H7 (cell line): ENCODE results near the gene SPEM3. TPM values are rescaled to one million over a fixed set of nuclear protein-coding genes. Genes with fewer than 3 reads are reported as not detected.

Experiments
- DNase-seq: peaks from one replicate; pipeline ENCODE4 v3.0.0; 2012
- H3K27me3 ChIP-seq: 2 replicates; pipeline ENCODE4 v1.6.0; 2011; ENCODE audit warnings: mild to moderate bottlenecking, low read length; ENCODE audit not compliant: control insufficient read depth, insufficient read depth
- H3K36me3 ChIP-seq: replicated peaks from 2 replicates; pipeline ENCODE4 v1.5.1; 2011; ENCODE audit warnings: low read length; ENCODE audit not compliant: control insufficient read depth, insufficient read depth
- H3K4me3 ChIP-seq: 2 replicates; pipeline ENCODE4 v1.5.1; 2011; ENCODE audit warnings: low read depth, mild to moderate bottlenecking, control low read depth, low read length, moderate library complexity; ENCODE audit not compliant: insufficient read depth
- total RNA-seq: library from RNA; depleted of rRNA; stranded (reverse); fragments of >200 nt; shearing (Covaris generic); gene quantifications from 2 replicates; pipeline ENCODE4 v1.2.3, GENCODE V29; 2014

Gene SPEM3
- total RNA-seq, 1 experiment from 2014 or later, result not detected

GRCh38 chr17:7425316-7425715 lies 3.3 kb upstream of the SPEM3 start, which contains the start of gene SPEM2:
TSS of gene SPEM2 (plus strand) at chr17:7425616. CDS start at chr17:7425689, 73 bp downstream.
- H3K36me3 ChIP-seq, result no peaks in the 10 kb centered on the region
- DNase-seq, result no peak
- no peaks in the 10 kb centered on the region for H3K27me3 ChIP-seq
- H3K4me3 ChIP-seq, result no peak within 1 kb of the TSS

- DNase-seq, result peak; percentile 63
- H3K4me3 ChIP-seq, result no peak overlapping the region
- no peaks in the 10 kb centered on the region for H3K27me3 ChIP-seq
- no peaks in the 10 kb centered on the region for H3K36me3 ChIP-seq
Observed at GRCh38 chr17:7425756-7426155, 2.9 kb upstream of the SPEM3 start.

GRCh38 chr17:7426203-7426863 lies 2.3 kb upstream of the SPEM3 start:
- DNase-seq, result no peak
- no peaks in the 10 kb centered on the region for H3K27me3 ChIP-seq
- no peaks in the 10 kb centered on the region for H3K36me3 ChIP-seq
- H3K4me3 ChIP-seq, result no peak overlapping the region

GRCh38 chr17:7426896-7427489 lies 1.7 kb upstream of the SPEM3 start:
- Histone ChIP-seq H3K4me3 (no peak overlapping the region), H3K27me3 (no peaks in the 10 kb centered on the region), H3K36me3 (no peaks in the 10 kb centered on the region)
- peak; percentile 62 for DNase-seq

- DNase-seq, result peak; percentile 60
- Histone ChIP-seq H3K36me3 (no peaks in the 10 kb centered on the region), H3K4me3 (no peak overlapping the region), H3K27me3 (no peaks in the 10 kb centered on the region)
Observed at GRCh38 chr17:7427549-7427948, 1.1 kb upstream of the SPEM3 start.

GRCh38 chr17:7429722-7430121 lies 1.1 kb downstream of the SPEM3 start:
- Histone ChIP-seq H3K4me3 (no peak overlapping the region), H3K27me3 (no peaks in the 10 kb centered on the region), H3K36me3 (no peaks in the 10 kb centered on the region)
- peak; percentile 50 for DNase-seq

- no peak for DNase-seq
- H3K27me3 ChIP-seq, result peaks cover 2% of the 10 kb centered on the region; the same call in 1 of the 2 replicates
- no peaks in the 10 kb centered on the region for H3K36me3 ChIP-seq
- H3K4me3 ChIP-seq, result no peak overlapping the region
Observed at GRCh38 chr17:7431231-7431630, 2.6 kb downstream of the SPEM3 start.

GRCh38 chr17:7432296-7432695 lies 3.6 kb downstream of the SPEM3 start:
- no peak for DNase-seq
- no peak overlapping the region for H3K4me3 ChIP-seq

GRCh38 chr17:7435676-7436555 lies 7.3 kb downstream of the SPEM3 start:
- H3K36me3 ChIP-seq, result no peaks in the 10 kb centered on the region
- peak; percentile 90 for DNase-seq
- peaks cover 38% of the 10 kb centered on the region for H3K27me3 ChIP-seq
- H3K4me3 ChIP-seq, result peak overlapping the region; percentile 74

More at GRCh38 chr17:7432296-7432695, 3.6 kb downstream of the SPEM3 start:
- no peaks in the 10 kb centered on the region for H3K36me3 ChIP-seq
- H3K27me3 ChIP-seq, result peaks cover 12% of the 10 kb centered on the region; the same call in 1 of the 2 replicates

- Histone ChIP-seq H3K4me3 (peak overlapping the region; percentile 74), H3K36me3 (no peaks in the 10 kb centered on the region), H3K27me3 (peaks cover 40% of the 10 kb centered on the region)
- DNase-seq, result peak; percentile 95
Observed at GRCh38 chr17:7436556-7437368, 8.1 kb downstream of the SPEM3 start.

- Histone ChIP-seq H3K36me3 (no peaks in the 10 kb centered on the region), H3K27me3 (peaks cover 41% of the 10 kb centered on the region), H3K4me3 (peak overlapping the region; percentile 74)
- no peak for DNase-seq
Observed at GRCh38 chr17:7437369-7437863, 8.8 kb downstream of the SPEM3 start.

- H3K4me3 ChIP-seq, result peak overlapping the region; percentile 74
- H3K36me3 ChIP-seq, result no peaks in the 10 kb centered on the region
- peaks cover 41% of the 10 kb centered on the region for H3K27me3 ChIP-seq
- peak; percentile 92 for DNase-seq
Observed at GRCh38 chr17:7437950-7438614, 9.4 kb downstream of the SPEM3 start.

- no peak for DNase-seq
- Histone ChIP-seq H3K4me3 (peak overlapping the region; percentile 74), H3K27me3 (peaks cover 44% of the 10 kb centered on the region), H3K36me3 (no peaks in the 10 kb centered on the region)
Observed at GRCh38 chr17:7438656-7439460, 10.2 kb downstream of the SPEM3 start.
